Neural cell (in vitro differentiated cells): ENCODE data around the gene CNST. TPM values are rescaled to one million over a fixed set of nuclear protein-coding genes. Genes with fewer than 3 reads are reported as not detected.

Experiments used
- H2AFZ ChIP-seq: fragments of 200-600, 300-800 bp; sonication (generic), shearing (Covaris generic); 2 replicates; pipeline ENCODE4 v1.6.0; 2014; ENCODE audit warnings: low read depth, mild to moderate bottlenecking, antibody characterized with exemption, low read length, moderate library complexity
- H3F3A ChIP-seq: fragments of 200-600 bp; shearing (Covaris generic); 2 replicates; pipeline ENCODE4 v1.6.1; 2016; ENCODE audit warnings: mild to moderate bottlenecking, moderate library complexity, mixed read lengths, antibody characterized with exemption, low read length; ENCODE audit not compliant: insufficient read depth, poor library complexity, severe bottlenecking
- H3K27ac ChIP-seq: fragments of 200-600, 300-800 bp; sonication (generic), shearing (Covaris generic); 2 replicates; pipeline ENCODE4 v1.5.1; 2014; ENCODE audit warnings: mild to moderate bottlenecking, low read length, moderate library complexity
- H3K27me3 ChIP-seq: fragments of 300-800, 200-600 bp; sonication (generic), shearing (Covaris generic); 2 replicates; pipeline ENCODE4 v1.6.0; 2014; ENCODE audit warnings: mild to moderate bottlenecking, low read depth, low read length, moderate library complexity; ENCODE audit not compliant: insufficient read depth
- H3K36me3 ChIP-seq: fragments of 300-800, 200-600 bp; sonication (generic), shearing (Covaris generic); 2 replicates; pipeline ENCODE4 v1.5.1; 2014; ENCODE audit warnings: mild to moderate bottlenecking, antibody characterized with exemption, low read length, moderate library complexity; ENCODE audit not compliant: insufficient read depth
- H3K4me2 ChIP-seq: fragments of 300-800, 200-600 bp; sonication (generic), shearing (Covaris generic); 2 replicates; pipeline ENCODE4 v1.6.0; 2014; ENCODE audit warnings: mild to moderate bottlenecking, low read length
- H3K4me3 ChIP-seq: fragments of 300-800, 200-600 bp; sonication (generic), shearing (Covaris generic); 2 replicates; pipeline ENCODE4 v1.5.1; 2014; ENCODE audit warnings: mild to moderate bottlenecking, low read length, moderate library complexity
- H3K79me2 ChIP-seq: fragments of 200-600 bp; shearing (Covaris generic); replicated peaks from 2 replicates; pipeline ENCODE4 v1.6.0; 2014; ENCODE audit warnings: mild to moderate bottlenecking, low read length, moderate library complexity; ENCODE audit not compliant: insufficient read depth
- H3K9ac ChIP-seq: fragments of 300-800, 200-600 bp; sonication (generic), shearing (Covaris generic); 2 replicates; pipeline ENCODE4 v1.6.1; 2016; ENCODE audit warnings: mild to moderate bottlenecking, low read length, mixed read lengths
- H3K9me2 ChIP-seq: fragments of 200-600 bp; shearing (Covaris generic); 2 replicates; pipeline ENCODE4 v1.6.1; 2016; ENCODE audit warnings: mild to moderate bottlenecking, low read length, mixed read lengths; ENCODE audit not compliant: insufficient read depth
- H3K9me3 ChIP-seq: fragments of 200-600, 300-800 bp; sonication (generic), shearing (Covaris generic); 2 replicates; pipeline ENCODE4 v1.6.1; 2016; ENCODE audit warnings: mild to moderate bottlenecking, mixed run types, low read length, moderate library complexity, mixed read lengths
- H4K20me1 ChIP-seq: fragments of 200-600 bp; shearing (Covaris generic); 2 replicates; pipeline ENCODE4 v1.6.1; 2016; ENCODE audit warnings: mild to moderate bottlenecking, mixed run types; ENCODE audit not compliant: insufficient read depth
- CTCF ChIP-seq: fragments of 450-650 bp; IDR thresholded peaks from 2 replicates; pipeline ENCODE4 v1.5.1; 2014; ENCODE audit warnings: antibody characterized with exemption, mild to moderate bottlenecking, moderate library complexity; ENCODE audit not compliant: poor library complexity, severe bottlenecking
- EP300 ChIP-seq: fragments of 450-650 bp; conservative IDR thresholded peaks from 2 replicates; pipeline ENCODE4 v1.6.1; 2014; ENCODE audit warnings: antibody characterized with exemption, mild to moderate bottlenecking, moderate library complexity; ENCODE audit not compliant: poor library complexity, severe bottlenecking
- EZH2 ChIP-seq: fragments of 200-600, 300-800 bp; shearing (Covaris generic), sonication (generic); IDR thresholded peaks from 2 replicates; pipeline ENCODE4 v1.6.1; 2014; ENCODE audit warnings: antibody characterized with exemption, low read length, borderline replicate concordance, mild to moderate bottlenecking; ENCODE audit not compliant: insufficient read depth, poor library complexity, severe bottlenecking
- MXI1 ChIP-seq: fragments of 450-650 bp; conservative IDR thresholded peaks from 2 replicates; pipeline ENCODE4 v1.6.1; 2014; ENCODE audit warnings: antibody characterized with exemption, mild to moderate bottlenecking; ENCODE audit not compliant: poor library complexity, severe bottlenecking
- POLR2AphosphoS5 ChIP-seq: IDR thresholded peaks from 2 replicates; pipeline ENCODE4 v1.6.1; 2012
- RAD21 ChIP-seq: fragments of 450-650 bp; conservative IDR thresholded peaks from 2 replicates; pipeline ENCODE4 v1.6.1; 2014; ENCODE audit warnings: antibody characterized with exemption, mild to moderate bottlenecking, moderate library complexity
- SMC3 ChIP-seq: fragments of 450-650 bp; conservative IDR thresholded peaks from 2 replicates; pipeline ENCODE4 v1.6.1; 2014; ENCODE audit warnings: antibody characterized with exemption, mild to moderate bottlenecking, moderate library complexity; ENCODE audit not compliant: poor library complexity
- TAF1 ChIP-seq: IDR thresholded peaks from 2 replicates; pipeline ENCODE4 v1.6.1; 2012; ENCODE audit warnings: low read depth
- polyA plus RNA-seq: library from polyadenylated mRNA; depleted of rRNA; stranded (reverse); fragments of >200 nt; gene quantifications from 2 replicates; pipeline ENCODE4 v1.2.3, GENCODE V29; 2014
- TF ChIP-seq, protein P1 (sequence below): IDR thresholded peaks from 2 replicates; pipeline ENCODE4 v1.6.1; 2012; ENCODE audit warnings: borderline replicate concordance

The CNST gene
- polyA plus RNA-seq, 1 donor from 2014 or later: 26.3 TPM

DNA sequence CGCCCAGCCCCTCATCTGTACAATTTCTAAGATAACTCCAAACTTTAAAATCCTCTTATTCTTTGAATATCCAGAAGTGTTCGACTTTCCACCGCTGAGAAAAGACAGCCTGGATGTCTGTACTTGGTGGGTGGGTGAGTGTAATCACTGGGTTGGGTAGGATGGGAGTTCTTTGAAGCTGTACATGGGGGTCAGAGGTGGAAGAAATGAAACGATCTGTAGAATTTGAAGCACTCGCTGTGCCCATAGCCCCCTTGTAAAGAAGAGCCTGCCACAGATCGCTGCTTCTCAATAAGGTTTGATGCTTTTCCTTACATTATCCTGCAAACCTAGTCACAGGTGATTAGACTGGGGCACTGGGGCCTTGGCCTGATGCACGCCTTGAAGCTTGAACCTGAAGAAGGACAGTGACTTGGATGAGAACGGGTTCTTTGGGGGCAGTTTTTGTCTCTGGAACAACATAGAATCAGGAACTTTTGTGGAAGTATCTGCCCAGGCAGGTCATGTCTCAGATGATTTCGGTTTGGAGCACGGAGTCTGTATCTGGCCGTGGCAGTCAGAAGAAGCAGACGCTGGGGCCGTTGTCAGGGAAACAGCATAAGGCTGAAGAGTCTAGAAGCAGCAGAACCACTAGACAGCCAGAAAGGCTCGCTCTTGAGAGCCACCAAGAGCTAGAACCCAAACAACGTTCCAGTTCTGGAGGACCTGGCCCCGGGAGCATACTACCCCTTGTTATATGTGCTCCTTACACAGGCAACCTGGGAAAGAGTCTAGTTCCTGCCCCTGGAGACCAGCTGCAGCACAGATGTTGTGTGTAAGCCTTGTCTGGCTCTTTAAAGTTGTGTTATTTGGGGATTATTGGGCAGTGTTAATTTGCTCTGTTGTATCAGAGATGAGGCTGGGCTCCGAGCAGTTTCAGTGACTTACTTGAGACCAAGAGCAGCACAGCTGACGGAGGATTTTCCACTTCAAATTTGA lies 112.8 kb downstream of the CNST start:
- Histone ChIP-seq H3K27me3 (no peaks in the 10 kb centered on the region), H2AFZ (no peak overlapping the region), H3K9me2 (no peaks in the 10 kb centered on the region), H3K4me3 (no peak overlapping the region), H3K79me2 (no peaks in the 10 kb centered on the region), H3K4me2 (no peak overlapping the region), H3K36me3 (no peaks in the 10 kb centered on the region), H3K27ac (no peak overlapping the region), H3K9me3 (no peaks in the 10 kb centered on the region), H4K20me1 (no peaks in the 10 kb centered on the region), H3F3A (no peaks in the 10 kb centered on the region), H3K9ac (no peak overlapping the region)
- TF ChIP-seq MXI1 (no peak), RAD21 (no peak), CTCF (no peak), EZH2 (no peak), EP300 (no peak), POLR2AphosphoS5 (no peak), TAF1 (no peak), SMC3 (no peak)
- TF ChIP-seq, protein P1, sequence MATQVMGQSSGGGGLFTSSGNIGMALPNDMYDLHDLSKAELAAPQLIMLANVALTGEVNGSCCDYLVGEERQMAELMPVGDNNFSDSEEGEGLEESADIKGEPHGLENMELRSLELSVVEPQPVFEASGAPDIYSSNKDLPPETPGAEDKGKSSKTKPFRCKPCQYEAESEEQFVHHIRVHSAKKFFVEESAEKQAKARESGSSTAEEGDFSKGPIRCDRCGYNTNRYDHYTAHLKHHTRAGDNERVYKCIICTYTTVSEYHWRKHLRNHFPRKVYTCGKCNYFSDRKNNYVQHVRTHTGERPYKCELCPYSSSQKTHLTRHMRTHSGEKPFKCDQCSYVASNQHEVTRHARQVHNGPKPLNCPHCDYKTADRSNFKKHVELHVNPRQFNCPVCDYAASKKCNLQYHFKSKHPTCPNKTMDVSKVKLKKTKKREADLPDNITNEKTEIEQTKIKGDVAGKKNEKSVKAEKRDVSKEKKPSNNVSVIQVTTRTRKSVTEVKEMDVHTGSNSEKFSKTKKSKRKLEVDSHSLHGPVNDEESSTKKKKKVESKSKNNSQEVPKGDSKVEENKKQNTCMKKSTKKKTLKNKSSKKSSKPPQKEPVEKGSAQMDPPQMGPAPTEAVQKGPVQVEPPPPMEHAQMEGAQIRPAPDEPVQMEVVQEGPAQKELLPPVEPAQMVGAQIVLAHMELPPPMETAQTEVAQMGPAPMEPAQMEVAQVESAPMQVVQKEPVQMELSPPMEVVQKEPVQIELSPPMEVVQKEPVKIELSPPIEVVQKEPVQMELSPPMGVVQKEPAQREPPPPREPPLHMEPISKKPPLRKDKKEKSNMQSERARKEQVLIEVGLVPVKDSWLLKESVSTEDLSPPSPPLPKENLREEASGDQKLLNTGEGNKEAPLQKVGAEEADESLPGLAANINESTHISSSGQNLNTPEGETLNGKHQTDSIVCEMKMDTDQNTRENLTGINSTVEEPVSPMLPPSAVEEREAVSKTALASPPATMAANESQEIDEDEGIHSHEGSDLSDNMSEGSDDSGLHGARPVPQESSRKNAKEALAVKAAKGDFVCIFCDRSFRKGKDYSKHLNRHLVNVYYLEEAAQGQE: no peak

DNA sequence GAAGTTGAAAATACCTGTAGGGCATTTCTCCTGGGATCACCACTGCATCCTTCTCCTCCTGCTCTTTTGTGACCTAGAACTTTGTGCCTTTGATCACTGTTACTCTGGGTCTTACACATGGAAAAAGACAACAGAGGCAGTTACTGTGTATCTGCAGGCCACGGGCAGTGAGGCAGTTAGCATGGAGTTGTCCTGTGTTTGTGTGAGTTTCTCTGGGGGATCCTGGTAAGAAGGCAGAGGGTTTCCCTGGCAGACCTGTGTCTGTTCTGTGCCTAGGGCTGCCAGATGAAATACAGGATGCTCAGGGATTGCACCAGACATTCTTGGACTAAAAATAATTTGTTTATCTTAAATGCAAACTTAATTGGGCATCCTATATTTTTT lies 113.5 kb downstream of the CNST start:
- Histone ChIP-seq H3K4me2 (no peak overlapping the region), H3K9me2 (no peaks in the 10 kb centered on the region), H3K9me3 (no peaks in the 10 kb centered on the region), H3K79me2 (no peaks in the 10 kb centered on the region), H3K9ac (no peak overlapping the region), H2AFZ (no peak overlapping the region), H3K27me3 (no peaks in the 10 kb centered on the region), H4K20me1 (no peaks in the 10 kb centered on the region), H3F3A (no peaks in the 10 kb centered on the region), H3K27ac (no peak overlapping the region), H3K36me3 (no peaks in the 10 kb centered on the region), H3K4me3 (no peak overlapping the region)
- TF ChIP-seq MXI1: no peak
- no peak for TF ChIP-seq TAF1
- TF ChIP-seq POLR2AphosphoS5: no peak
- no peak for TF ChIP-seq EZH2
- TF ChIP-seq SMC3: no peak
- TF ChIP-seq EP300: no peak
- no peak for TF ChIP-seq CTCF
- TF ChIP-seq, protein P1: no peak
- no peak for TF ChIP-seq RAD21
